Effector CD8-positive, alpha-beta T cell (primary cell): ENCODE measurements around the gene KRT82.
"Not testable (repeated sequence)": the region's sequence is repeated elsewhere in the genome, so short reads cannot be mapped to it uniquely, and the experiment has no call there.

Experiments
- DNase-seq: peaks from one replicate; lab custom pipeline; 2025; lab: John Stamatoyannopoulos, UW
- total RNA-seq, 4 experiments: gene quantifications; one replicate each; lab custom pipeline; 2026; lab: John Stamatoyannopoulos, UW

The KRT82 gene
- total RNA-seq: 0 reads per million in 4 experiments

GRCh38 chr12:52405922-52406385 is at the start of gene KRT82:
Gene KRT82, minus strand, starts transcription at chr12:52406335. Its CDS starts 58 bp downstream, at chr12:52406277.
- DNase-seq: no peak

GRCh38 chr12:52455821-52456220 is 49.7 kb upstream of the KRT82 start:
- DNase-seq: no peak

GRCh38 chr12:52454411-52455201 is 48.5 kb upstream of the KRT82 start:
- no peak for DNase-seq

- DNase-seq: no peak
Measured at GRCh38 chr12:52452101-52452500, 46.0 kb upstream of the KRT82 start, which contains the start of gene KRT6B. Gene KRT6B, minus strand, starts transcription at chr12:52452146. Its CDS starts 68 bp downstream, at chr12:52452078.

- no peak for DNase-seq
Measured at GRCh38 chr12:52448228-52448627, 42.1 kb upstream of the KRT82 start.

- DNase-seq: not testable (repeated sequence)
Measured at GRCh38 chr12:52447196-52447595, 41.1 kb upstream of the KRT82 start.

- DNase-seq: no peak
Measured at GRCh38 chr12:52446367-52447045, 40.4 kb upstream of the KRT82 start.

GRCh38 chr12:52445876-52446275 is 39.7 kb upstream of the KRT82 start:
- DNase-seq: no peak

GRCh38 chr12:52444647-52445595 is 38.8 kb upstream of the KRT82 start:
- no peak for DNase-seq

GRCh38 chr12:52443966-52444365 is 37.8 kb upstream of the KRT82 start:
- no peak for DNase-seq

GRCh38 chr12:52442600-52443061 is 36.5 kb upstream of the KRT82 start:
- no peak for DNase-seq

- no peak for DNase-seq
Measured at GRCh38 chr12:52441320-52441911, 35.3 kb upstream of the KRT82 start.

- no peak for DNase-seq
Measured at GRCh38 chr12:52440821-52441319, 34.7 kb upstream of the KRT82 start.

- DNase-seq: no peak
Measured at GRCh38 chr12:52439845-52440244, 33.7 kb upstream of the KRT82 start.

- no peak for DNase-seq
Measured at GRCh38 chr12:52439420-52439819, 33.3 kb upstream of the KRT82 start.

- DNase-seq: no peak
Measured at GRCh38 chr12:52438305-52439301, 32.5 kb upstream of the KRT82 start.

GRCh38 chr12:52437508-52437907 is 31.4 kb upstream of the KRT82 start:
- no peak for DNase-seq

- no peak for DNase-seq
Measured at GRCh38 chr12:52436828-52437474, 30.8 kb upstream of the KRT82 start.
